ENCODE results near the gene MIPEP. TPM values are rescaled to one million over a fixed set of nuclear protein-coding genes. Genes with fewer than 3 reads are reported as not detected.

MIPEP gene
- total RNA-seq, 4 donors from 2014 or later: 5.2 to 20.1 (median 17.8) TPM

- no peak overlapping the region for H3K27ac ChIP-seq
- no peak overlapping the region for H3K4me3 ChIP-seq
- H3K36me3 ChIP-seq: no peaks in the 10 kb centered on the region
- in situ Hi-C loops (cut with MboI; ENCODE audit: low pct_ligation_motif_present in 1 of 4, low pct_unique_long_range_greater_than_20kb in 1 of 4, low sequenced_read_pairs in 3 of 4) (no loop called here), intact Hi-C loops (cut with DNase I; ENCODE audit: low total_unique reads) (no loop called here)
- 78 to 88% methylated on average over 2 to 3 of the region's 3 CpGs for WGBS, 2 donors (ENCODE audit: low coverage in 1 of 2)
- no peaks in the 10 kb centered on the region for H3K4me1 ChIP-seq
- TF ChIP-seq POLR2A (IDR thresholded peaks at IDR 0.05): no peak
- TF ChIP-seq POLR2AphosphoS5 (IDR thresholded peaks at IDR 0.05): no peak
- no peak for TF ChIP-seq EP300 (IDR thresholded peaks at IDR 0.05; ENCODE audit: low read depth)
- no peak for TF ChIP-seq CTCF (IDR thresholded peaks at IDR 0.05)
- H3K27me3 ChIP-seq: no peaks in the 10 kb centered on the region
- H3K9me3 ChIP-seq: no peaks in the 10 kb centered on the region
- no peak for DNase-seq
These were observed 102.6 kb downstream of the MIPEP start for GRCh38 chr13:23786607-23787006.

- 63 to 89% methylated on average over 1 of the region's 1 CpG for WGBS, 2 donors (ENCODE audit: low coverage in 1 of 2)
- no peaks in the 10 kb centered on the region for H3K9me3 ChIP-seq
- TF ChIP-seq POLR2AphosphoS5 (IDR thresholded peaks at IDR 0.05) (no peak), POLR2A (IDR thresholded peaks at IDR 0.05) (no peak), EP300 (IDR thresholded peaks at IDR 0.05; ENCODE audit: low read depth) (no peak), CTCF (IDR thresholded peaks at IDR 0.05) (no peak)
- H3K27ac ChIP-seq: no peak overlapping the region
- in situ Hi-C loops (cut with MboI; ENCODE audit: low pct_ligation_motif_present in 1 of 4, low pct_unique_long_range_greater_than_20kb in 1 of 4, low sequenced_read_pairs in 3 of 4): no loop called here
- intact Hi-C loops (cut with DNase I; ENCODE audit: low total_unique reads): no loop called here
- H3K36me3 ChIP-seq: no peaks in the 10 kb centered on the region
- no peak overlapping the region for H3K4me3 ChIP-seq
- H3K27me3 ChIP-seq: no peaks in the 10 kb centered on the region
- H3K4me1 ChIP-seq: peaks cover 0 to 9% (median 3%) of the 10 kb centered on the region in 4 donors
- DNase-seq: no peak
These were observed 110.3 kb downstream of the MIPEP start for GRCh38 chr13:23778879-23779278.

- intact Hi-C loops (cut with DNase I; ENCODE audit: low total_unique reads): no loop called here
- TF ChIP-seq POLR2A (IDR thresholded peaks at IDR 0.05) (no peak), CTCF (IDR thresholded peaks at IDR 0.05) (no peak), EP300 (IDR thresholded peaks at IDR 0.05; ENCODE audit: low read depth) (no peak), POLR2AphosphoS5 (IDR thresholded peaks at IDR 0.05) (no peak)
- no peak overlapping the region for H3K27ac ChIP-seq
- H3K4me3 ChIP-seq: no peak overlapping the region
- no peak for DNase-seq
- no peaks in the 10 kb centered on the region for H3K36me3 ChIP-seq
- 65 to 81% methylated on average over 2 of the region's 2 CpGs for WGBS, 2 donors (ENCODE audit: low coverage in 1 of 2)
- no peaks in the 10 kb centered on the region for H3K27me3 ChIP-seq
- in situ Hi-C loops (cut with MboI; ENCODE audit: low pct_ligation_motif_present in 1 of 4, low pct_unique_long_range_greater_than_20kb in 1 of 4, low sequenced_read_pairs in 3 of 4): no loop called here
- H3K4me1 ChIP-seq: peaks cover 0 to 9% (median 3%) of the 10 kb centered on the region in 4 donors
- H3K9me3 ChIP-seq: no peaks in the 10 kb centered on the region
These were observed 111.1 kb downstream of the MIPEP start for GRCh38 chr13:23778002-23778652.

GRCh38 chr13:23777575-23777870 lies 111.7 kb downstream of the MIPEP start:
- TF ChIP-seq POLR2A (IDR thresholded peaks at IDR 0.05) (no peak), EP300 (IDR thresholded peaks at IDR 0.05; ENCODE audit: low read depth) (no peak), CTCF (IDR thresholded peaks at IDR 0.05) (no peak), POLR2AphosphoS5 (IDR thresholded peaks at IDR 0.05) (no peak)
- no peaks in the 10 kb centered on the region for H3K9me3 ChIP-seq
- H3K27me3 ChIP-seq: no peaks in the 10 kb centered on the region
- H3K4me1 ChIP-seq: peaks cover 0 to 9% (median 3%) of the 10 kb centered on the region in 4 donors
- no peak for DNase-seq
- in situ Hi-C loops (cut with MboI; ENCODE audit: low pct_ligation_motif_present in 1 of 4, low pct_unique_long_range_greater_than_20kb in 1 of 4, low sequenced_read_pairs in 3 of 4) (no loop called here), intact Hi-C loops (cut with DNase I; ENCODE audit: low total_unique reads) (no loop called here)
- H3K36me3 ChIP-seq: no peaks in the 10 kb centered on the region
- no peak overlapping the region for H3K4me3 ChIP-seq
- no peak overlapping the region for H3K27ac ChIP-seq
- 31 to 80% methylated on average over 1 of the region's 1 CpG for WGBS, 2 donors (ENCODE audit: low coverage in 1 of 2)

All from transverse colon (tissue), 4 donors.